ENCODE data around the gene ATG14. TPM values are rescaled to one million over a fixed set of nuclear protein-coding genes. Genes with fewer than 3 reads are reported as not detected.
A peak's percentile ranks its signal among the peaks of the same experiment; 100 is the strongest.
"Not testable (repeated sequence)": the region's sequence is repeated elsewhere in the genome, so short reads cannot be mapped to it uniquely, and the experiment has no call there.

Gene ATG14, protein sequence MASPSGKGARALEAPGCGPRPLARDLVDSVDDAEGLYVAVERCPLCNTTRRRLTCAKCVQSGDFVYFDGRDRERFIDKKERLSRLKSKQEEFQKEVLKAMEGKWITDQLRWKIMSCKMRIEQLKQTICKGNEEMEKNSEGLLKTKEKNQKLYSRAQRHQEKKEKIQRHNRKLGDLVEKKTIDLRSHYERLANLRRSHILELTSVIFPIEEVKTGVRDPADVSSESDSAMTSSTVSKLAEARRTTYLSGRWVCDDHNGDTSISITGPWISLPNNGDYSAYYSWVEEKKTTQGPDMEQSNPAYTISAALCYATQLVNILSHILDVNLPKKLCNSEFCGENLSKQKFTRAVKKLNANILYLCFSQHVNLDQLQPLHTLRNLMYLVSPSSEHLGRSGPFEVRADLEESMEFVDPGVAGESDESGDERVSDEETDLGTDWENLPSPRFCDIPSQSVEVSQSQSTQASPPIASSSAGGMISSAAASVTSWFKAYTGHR
- 10 to 100 TPM; 11.5 to 24.7 (median 13.4) TPM for total RNA-seq

DNA sequence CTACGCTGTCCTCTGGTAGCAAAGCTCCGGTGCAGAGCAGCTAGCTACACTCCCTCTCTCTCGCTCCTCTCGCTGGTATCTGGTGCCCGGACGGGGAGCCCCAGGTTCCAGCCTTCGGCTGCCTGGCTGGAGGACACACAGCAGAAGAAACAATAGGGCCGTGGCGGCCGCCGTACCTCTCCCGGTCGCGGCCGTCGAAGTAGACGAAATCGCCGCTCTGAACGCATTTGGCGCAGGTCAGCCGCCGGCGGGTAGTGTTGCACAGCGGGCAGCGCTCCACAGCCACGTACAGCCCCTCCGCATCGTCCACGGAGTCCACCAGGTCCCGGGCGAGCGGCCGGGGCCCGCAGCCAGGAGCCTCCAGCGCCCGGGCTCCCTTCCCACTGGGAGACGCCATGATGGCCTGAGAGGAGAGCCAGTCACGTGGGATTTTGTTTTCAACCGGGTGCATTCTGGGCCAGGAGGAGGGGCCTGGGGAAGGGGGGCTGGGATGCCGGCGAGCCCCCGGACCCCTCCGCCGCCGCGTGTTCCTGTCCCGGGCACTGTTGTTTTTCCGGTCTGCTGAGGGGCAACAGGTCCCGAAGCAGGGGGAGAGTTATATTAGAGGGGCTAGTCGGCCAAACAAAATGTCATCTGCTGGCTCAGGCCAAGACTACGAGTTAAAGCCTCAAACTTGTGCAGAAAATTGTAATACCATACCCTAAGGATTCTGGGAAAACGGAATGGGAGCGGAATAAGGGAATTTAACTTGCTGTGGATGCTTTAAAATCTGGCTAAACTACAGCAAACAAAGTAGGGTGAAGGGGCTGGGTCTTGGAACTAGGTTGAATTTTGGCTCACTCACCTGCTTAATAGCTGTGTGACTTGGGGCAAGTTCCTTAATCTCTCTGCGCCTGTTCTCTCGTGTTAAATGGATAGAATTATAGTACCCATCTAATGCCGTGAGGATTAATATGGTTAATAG lies at the start of gene ATG14:
TSS of gene ATG14 (minus strand) at position 405 of the 964 bp plus-strand sequence. CDS start at position 397, 8 bp downstream.
- Histone ChIP-seq H3K4me3 (peak within 1 kb of the TSS; percentile 91 to 100 (median 92)), H3K4me1 (peaks cover 0 to 20% (median 15%) of the 10 kb centered on the region in 4 donors), H3K27me3 (no peaks in the 10 kb centered on the region), H3K27ac (peak within 1 kb of the TSS; percentile 82 to 91 (median 86)), H3K9me3 (no peaks in the 10 kb centered on the region), H3K36me3 (no peaks in the 10 kb centered on the region)
- DNase-seq: peak; percentile 85
- no peak for TF ChIP-seq CTCF (IDR thresholded peaks at IDR 0.05)
- TF ChIP-seq EP300 (IDR thresholded peaks at IDR 0.05; ENCODE audit: low read depth): no peak
- TF ChIP-seq POLR2A (IDR thresholded peaks at IDR 0.05): peak; percentile 63
- peak; percentile 55 to 80 (median 64) for TF ChIP-seq POLR2AphosphoS5 (IDR thresholded peaks at IDR 0.05)
- intact Hi-C loops (cut with DNase I; ENCODE audit: low total_unique reads): no loop called here
- in situ Hi-C loops (cut with MboI; ENCODE audit: low pct_ligation_motif_present in 1 of 4, low pct_unique_long_range_greater_than_20kb in 1 of 4, low sequenced_read_pairs in 3 of 4): no loop called here
- WGBS, 2 donors (ENCODE audit: low coverage in 1 of 2): 3 to 18% methylated on average over 5 to 46 of the region's 57 CpGs

DNA sequence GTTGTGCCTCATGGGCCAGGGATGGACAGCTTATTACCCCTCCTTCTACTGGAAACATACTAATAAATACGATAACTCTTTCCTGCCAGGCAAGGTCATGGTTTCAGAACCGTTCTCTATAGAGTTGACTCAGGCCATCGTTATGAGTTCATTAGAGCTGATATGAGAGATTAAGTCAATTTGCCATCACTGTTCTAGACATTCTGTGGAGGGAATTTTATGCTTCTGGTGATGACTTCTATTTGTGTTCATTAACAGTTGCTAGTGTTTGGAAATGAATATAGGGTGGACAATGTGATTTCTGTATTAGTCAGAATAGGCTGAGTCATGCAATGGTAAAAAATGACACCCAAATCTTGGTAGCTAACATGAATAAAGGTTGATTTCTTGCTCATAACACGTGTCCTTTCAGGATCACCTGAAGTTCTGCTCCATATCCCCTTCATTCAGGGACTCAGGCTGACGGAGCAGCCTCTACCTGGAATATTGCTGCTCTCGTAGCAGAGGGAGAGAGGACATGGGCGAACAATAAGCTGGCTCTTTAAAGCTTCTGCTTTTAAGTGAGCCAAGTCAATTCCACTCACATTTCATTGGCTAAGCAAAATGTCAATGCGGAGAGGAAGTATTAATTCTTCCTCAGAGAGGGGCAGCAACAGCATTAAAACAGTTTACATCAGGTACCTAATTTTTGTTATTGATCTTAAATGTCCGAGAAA lies 47.3 kb upstream of the ATG14 start:
- Histone ChIP-seq H3K4me1 (peaks cover under 1 to 23% (median 7%) of the 10 kb centered on the region in 4 donors), H3K27ac (no peak overlapping the region), H3K27me3 (no peaks in the 10 kb centered on the region), H3K9me3 (no peaks in the 10 kb centered on the region), H3K36me3 (no peaks in the 10 kb centered on the region), H3K4me3 (no peak overlapping the region)
- 61 to 68% methylated on average over 6 to 9 of the region's 9 CpGs for WGBS, 2 donors (ENCODE audit: low coverage in 1 of 2)
- in situ Hi-C loops (cut with MboI; ENCODE audit: low pct_ligation_motif_present in 1 of 4, low pct_unique_long_range_greater_than_20kb in 1 of 4, low sequenced_read_pairs in 3 of 4): loop anchor here in 1 of 4 donors (25.0 kb wide), 1 partner anchor 1028 kb away; no protein-coding TSS in a partner anchor
- TF ChIP-seq POLR2AphosphoS5 (IDR thresholded peaks at IDR 0.05): no peak
- no peak for TF ChIP-seq CTCF (IDR thresholded peaks at IDR 0.05)
- TF ChIP-seq EP300 (IDR thresholded peaks at IDR 0.05; ENCODE audit: low read depth): no peak
- TF ChIP-seq POLR2A (IDR thresholded peaks at IDR 0.05): no peak
- DNase-seq: no peak
- intact Hi-C loops (cut with DNase I; ENCODE audit: low total_unique reads): no loop called here

- peaks cover 5 to 30% (median 10%) of the 10 kb centered on the region in 4 donors for H3K4me1 ChIP-seq
- TF ChIP-seq CTCF (IDR thresholded peaks at IDR 0.05) (no peak), POLR2A (IDR thresholded peaks at IDR 0.05) (no peak), POLR2AphosphoS5 (IDR thresholded peaks at IDR 0.05) (no peak), EP300 (IDR thresholded peaks at IDR 0.05; ENCODE audit: low read depth) (no peak)
- intact Hi-C loops (cut with DNase I; ENCODE audit: low total_unique reads) (no loop called here), in situ Hi-C loops (cut with MboI; ENCODE audit: low pct_ligation_motif_present in 1 of 4, low pct_unique_long_range_greater_than_20kb in 1 of 4, low sequenced_read_pairs in 3 of 4) (loop anchor here in 1 of 4 donors (25.0 kb wide), 1 partner anchor 1030 kb away; no protein-coding TSS in a partner anchor)
- no peak for DNase-seq
- H3K9me3 ChIP-seq: no peaks in the 10 kb centered on the region
- no peak overlapping the region for H3K4me3 ChIP-seq
- H3K27ac ChIP-seq: no peak overlapping the region
- no peaks in the 10 kb centered on the region for H3K36me3 ChIP-seq
- 71 to 79% methylated on average over 5 to 6 of the region's 6 CpGs for WGBS, 2 donors (ENCODE audit: low coverage in 1 of 2)
- H3K27me3 ChIP-seq: no peaks in the 10 kb centered on the region
Observed at GRCh38 chr14:55457496-55457895, 45.9 kb upstream of the ATG14 start.

DNA sequence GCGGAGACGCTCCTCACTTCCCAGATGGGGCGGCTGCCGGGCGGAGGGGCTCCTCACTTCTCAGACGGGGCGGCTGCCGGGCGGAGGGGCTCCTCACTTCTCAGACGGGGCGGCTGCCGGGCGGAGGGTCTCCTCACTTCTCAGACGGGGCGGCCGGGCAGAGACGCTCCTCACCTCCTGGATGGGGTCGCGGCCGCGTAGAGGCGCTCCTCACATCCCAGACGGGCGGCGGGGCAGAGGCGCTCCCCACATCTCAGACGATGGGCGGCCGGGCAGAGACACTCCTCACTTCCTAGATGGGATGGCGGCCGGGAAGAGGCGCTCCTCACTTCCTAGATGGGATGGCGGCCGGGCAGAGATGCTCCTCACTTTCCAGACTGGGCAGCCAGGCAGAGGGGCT lies 44.8 kb upstream of the ATG14 start:
- H3K9me3 ChIP-seq; DNase-seq; H3K27me3 ChIP-seq; H3K36me3 ChIP-seq; H3K27ac ChIP-seq; intact Hi-C loops (cut with DNase I; ENCODE audit: low total_unique reads); H3K4me3 ChIP-seq: not testable (repeated sequence)
- peaks cover 5 to 41% (median 15%) of the 10 kb centered on the region in 4 donors for H3K4me1 ChIP-seq
- in situ Hi-C loops (cut with MboI; ENCODE audit: low pct_ligation_motif_present in 1 of 4, low pct_unique_long_range_greater_than_20kb in 1 of 4, low sequenced_read_pairs in 3 of 4): loop anchor here in 1 of 4 donors (25.0 kb wide), 1 partner anchor 1031 kb away; no protein-coding TSS in a partner anchor
- WGBS, 2 donors (ENCODE audit: low coverage in 1 of 2): 89% methylated on average over 27 of the region's 34 CpGs; no CpG with 5 or more reads in 1 of the 2 donors

Data from transverse colon (tissue), 4 donors.